ENCODE results near the gene MYOZ3. TPM values are rescaled to one million over a fixed set of nuclear protein-coding genes. Genes with fewer than 3 reads are reported as not detected.

Gene MYOZ3
- total RNA-seq, 4 donors from 2014 or later: 4.8 to 12.6 (median 11.3) TPM

DNA sequence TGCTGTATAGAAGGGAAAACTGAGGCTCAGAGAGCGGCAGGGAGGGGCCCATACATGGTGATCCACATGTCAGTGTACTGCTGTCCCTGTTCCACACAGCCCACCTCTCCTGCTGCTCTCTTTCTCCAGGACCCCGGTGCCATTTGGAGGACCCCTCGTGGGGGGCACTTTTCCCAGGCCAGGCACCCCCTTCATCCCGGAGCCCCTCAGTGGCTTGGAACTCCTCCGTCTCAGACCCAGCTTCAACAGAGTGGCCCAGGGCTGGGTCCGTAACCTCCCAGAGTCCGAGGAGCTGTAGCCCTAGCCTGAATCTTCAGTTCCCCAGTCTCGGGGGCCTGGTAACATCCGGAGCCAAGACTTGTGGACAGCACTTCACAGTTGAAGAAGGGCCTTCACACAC lies 15.5 kb downstream of the MYOZ3 start:
- H3K27me3 ChIP-seq: no peaks in the 10 kb centered on the region
- ATAC-seq (no peak), DNase-seq (no peak)
- in situ Hi-C loops (cut with MboI; ENCODE audit: low sequenced_read_pairs in 4 of 4): no loop called here
- peak overlapping the region; percentile 8 to 97 (median 62) for H3K27ac ChIP-seq
- intact Hi-C loops (cut with DNase I; ENCODE audit: low total_unique reads): loop anchor here (10.0 kb wide), 1 partner anchor 232 kb away; the partner anchor contains the start of gene RPS14
- H3K4me3 ChIP-seq: no peak overlapping the region
- TF ChIP-seq, protein P1, sequence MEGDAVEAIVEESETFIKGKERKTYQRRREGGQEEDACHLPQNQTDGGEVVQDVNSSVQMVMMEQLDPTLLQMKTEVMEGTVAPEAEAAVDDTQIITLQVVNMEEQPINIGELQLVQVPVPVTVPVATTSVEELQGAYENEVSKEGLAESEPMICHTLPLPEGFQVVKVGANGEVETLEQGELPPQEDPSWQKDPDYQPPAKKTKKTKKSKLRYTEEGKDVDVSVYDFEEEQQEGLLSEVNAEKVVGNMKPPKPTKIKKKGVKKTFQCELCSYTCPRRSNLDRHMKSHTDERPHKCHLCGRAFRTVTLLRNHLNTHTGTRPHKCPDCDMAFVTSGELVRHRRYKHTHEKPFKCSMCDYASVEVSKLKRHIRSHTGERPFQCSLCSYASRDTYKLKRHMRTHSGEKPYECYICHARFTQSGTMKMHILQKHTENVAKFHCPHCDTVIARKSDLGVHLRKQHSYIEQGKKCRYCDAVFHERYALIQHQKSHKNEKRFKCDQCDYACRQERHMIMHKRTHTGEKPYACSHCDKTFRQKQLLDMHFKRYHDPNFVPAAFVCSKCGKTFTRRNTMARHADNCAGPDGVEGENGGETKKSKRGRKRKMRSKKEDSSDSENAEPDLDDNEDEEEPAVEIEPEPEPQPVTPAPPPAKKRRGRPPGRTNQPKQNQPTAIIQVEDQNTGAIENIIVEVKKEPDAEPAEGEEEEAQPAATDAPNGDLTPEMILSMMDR (IDR thresholded peaks at IDR 0.05 in 4 of 5, conservative IDR thresholded peaks at IDR 0.05 in 1 of 5): no peak
- no peak for TF ChIP-seq POLR2A (IDR thresholded peaks at IDR 0.05)
- peaks cover 0 to 5% of the 10 kb centered on the region in 2 donors for H3K36me3 ChIP-seq
- no peaks in the 10 kb centered on the region for H3K9me3 ChIP-seq
- peaks cover 34 to 35% of the 10 kb centered on the region in 2 donors for H3K4me1 ChIP-seq

DNA sequence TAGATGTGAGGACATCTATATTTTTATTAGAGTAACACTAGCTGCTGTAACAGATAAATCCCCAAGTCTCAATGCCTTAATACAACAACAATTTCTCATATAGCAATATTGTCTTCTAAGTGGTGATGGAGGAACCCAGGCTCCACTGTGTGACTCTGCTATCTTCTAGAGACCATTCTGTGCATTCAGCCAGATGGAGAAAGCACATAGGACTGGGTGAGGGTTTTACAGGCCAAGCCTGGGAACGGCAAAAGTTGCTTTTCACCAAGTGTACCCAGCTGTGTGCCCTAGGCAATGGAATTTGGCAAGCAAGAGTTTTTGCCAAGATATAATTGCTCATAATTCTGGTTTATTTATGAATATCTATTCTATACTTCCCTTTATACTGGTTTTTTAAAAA lies 28.1 kb downstream of the MYOZ3 start:
- in situ Hi-C loops (cut with MboI; ENCODE audit: low sequenced_read_pairs in 4 of 4): no loop called here
- DNase-seq: no peak
- TF ChIP-seq, protein P1 (IDR thresholded peaks at IDR 0.05 in 4 of 5, conservative IDR thresholded peaks at IDR 0.05 in 1 of 5): no peak
- no peak for TF ChIP-seq POLR2A (IDR thresholded peaks at IDR 0.05)
- no peak for ATAC-seq
- H3K4me1 ChIP-seq: peaks cover 3 to 7% of the 10 kb centered on the region in 2 donors
- H3K27ac ChIP-seq: no peak overlapping the region
- H3K27me3 ChIP-seq: no peaks in the 10 kb centered on the region
- peaks cover 0 to 71% of the 10 kb centered on the region in 2 donors for H3K36me3 ChIP-seq
- H3K9me3 ChIP-seq: no peaks in the 10 kb centered on the region
- no peak overlapping the region for H3K4me3 ChIP-seq
- intact Hi-C loops (cut with DNase I; ENCODE audit: low total_unique reads): no loop called here

DNA sequence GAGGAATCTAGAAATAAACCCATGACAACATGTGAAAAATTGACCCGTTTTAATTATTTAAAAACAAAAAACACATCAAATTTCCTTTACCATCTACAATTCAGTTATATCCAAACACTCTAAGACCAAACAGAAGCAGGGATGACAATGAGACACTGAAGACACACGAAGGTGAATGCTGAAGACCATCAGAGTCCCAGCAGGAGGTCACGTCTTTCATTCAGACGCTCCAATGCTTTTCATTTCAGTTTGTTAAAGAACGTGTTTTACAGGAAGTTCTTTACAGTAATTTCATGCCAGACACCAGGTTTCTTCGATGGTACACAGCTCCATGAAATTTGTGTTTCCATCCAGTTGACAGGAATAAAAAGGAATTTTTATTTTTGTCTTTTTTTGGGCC lies 29.7 kb downstream of the MYOZ3 start:
- no peak for DNase-seq
- in situ Hi-C loops (cut with MboI; ENCODE audit: low sequenced_read_pairs in 4 of 4): no loop called here

DNA sequence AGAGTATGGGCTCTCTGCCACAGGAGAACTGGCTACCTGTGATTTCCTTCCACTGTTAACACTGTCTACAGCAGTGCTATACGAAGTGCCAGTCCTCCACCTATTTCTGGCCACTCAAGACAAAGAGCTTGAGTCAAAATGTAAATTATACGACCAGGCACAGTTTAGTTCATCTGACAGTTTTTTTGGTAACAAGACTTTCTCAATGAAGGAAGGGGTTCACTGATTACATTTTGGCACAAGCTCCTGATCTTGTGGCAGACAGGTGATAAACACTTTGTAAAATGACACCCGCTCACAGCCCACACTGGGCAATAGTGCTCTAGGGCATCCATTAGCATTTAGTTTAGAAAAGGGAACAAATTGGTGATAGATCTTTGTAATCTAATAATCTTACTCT lies 31.2 kb downstream of the MYOZ3 start:
- peak overlapping the region; percentile 64 to 75 (median 67) for H3K27ac ChIP-seq
- peaks cover 8 to 85% of the 10 kb centered on the region in 2 donors for H3K36me3 ChIP-seq
- TF ChIP-seq, protein P1 (IDR thresholded peaks at IDR 0.05 in 4 of 5, conservative IDR thresholded peaks at IDR 0.05 in 1 of 5): no peak
- no peak for TF ChIP-seq POLR2A (IDR thresholded peaks at IDR 0.05)
- H3K4me3 ChIP-seq: no peak overlapping the region
- DNase-seq (peak in 1 of 2 donors; percentile 31), ATAC-seq (peak; percentile 77 to 94)
- in situ Hi-C loops (cut with MboI; ENCODE audit: low sequenced_read_pairs in 4 of 4): no loop called here
- no peaks in the 10 kb centered on the region for H3K9me3 ChIP-seq
- peaks cover 3 to 7% of the 10 kb centered on the region in 2 donors for H3K4me1 ChIP-seq
- H3K27me3 ChIP-seq: no peaks in the 10 kb centered on the region
- intact Hi-C loops (cut with DNase I; ENCODE audit: low total_unique reads): no loop called here

More for the DNA sequence above, 29.7 kb downstream of the MYOZ3 start:
- no peak for ATAC-seq
- H3K4me1 ChIP-seq: peaks cover 3 to 7% of the 10 kb centered on the region in 2 donors
- peaks cover 2 to 79% of the 10 kb centered on the region in 2 donors for H3K36me3 ChIP-seq
- no peak overlapping the region for H3K4me3 ChIP-seq
- intact Hi-C loops (cut with DNase I; ENCODE audit: low total_unique reads): no loop called here
- TF ChIP-seq POLR2A (IDR thresholded peaks at IDR 0.05): no peak
- TF ChIP-seq, protein P1 (IDR thresholded peaks at IDR 0.05 in 4 of 5, conservative IDR thresholded peaks at IDR 0.05 in 1 of 5): no peak
- H3K27me3 ChIP-seq: no peaks in the 10 kb centered on the region
- no peaks in the 10 kb centered on the region for H3K9me3 ChIP-seq
- no peak overlapping the region for H3K27ac ChIP-seq

DNA sequence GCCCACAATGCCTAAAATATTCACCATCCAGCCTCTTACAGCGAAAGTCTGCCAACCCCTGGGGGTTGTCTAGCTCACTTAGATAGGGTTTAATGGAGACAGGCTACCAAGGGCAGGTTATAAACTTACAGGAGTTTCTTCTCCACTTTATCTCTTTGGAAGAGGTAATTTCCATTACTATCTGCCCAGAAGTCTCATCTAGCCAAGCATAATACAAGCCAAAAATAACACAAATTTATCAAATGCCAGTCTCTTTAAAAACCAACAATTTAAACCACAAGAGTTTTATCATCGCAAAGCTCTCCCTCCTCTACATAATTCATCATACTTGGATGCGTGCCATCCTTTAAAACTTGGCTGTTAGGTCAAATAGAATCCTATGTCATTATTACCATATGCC lies 33.6 kb downstream of the MYOZ3 start:
- Histone ChIP-seq H3K27ac (no peak overlapping the region), H3K4me3 (no peak overlapping the region), H3K9me3 (no peaks in the 10 kb centered on the region), H3K27me3 (no peaks in the 10 kb centered on the region), H3K36me3 (peaks cover 8 to 100% of the 10 kb centered on the region in 2 donors), H3K4me1 (peaks cover 12% of the 10 kb centered on the region in 2 donors)
- DNase-seq (no peak), ATAC-seq (no peak)
- intact Hi-C loops (cut with DNase I; ENCODE audit: low total_unique reads): no loop called here
- TF ChIP-seq, protein P1 (IDR thresholded peaks at IDR 0.05 in 4 of 5, conservative IDR thresholded peaks at IDR 0.05 in 1 of 5): no peak
- no peak for TF ChIP-seq POLR2A (IDR thresholded peaks at IDR 0.05)
- in situ Hi-C loops (cut with MboI; ENCODE audit: low sequenced_read_pairs in 4 of 4): no loop called here
